Measurements from ENCODE around the gene ARHGEF40. TPM values are rescaled to one million over a fixed set of nuclear protein-coding genes. Genes with fewer than 3 reads are reported as not detected.

Gene ARHGEF40
- total RNA-seq, 3 donors from 2014 or later (not counting 1 experiment from before 2014, with no cell fraction given), result 4.4 to 6.9 (median 6.0) TPM

GRCh38 chr14:21075719-21076437 is 5.8 kb downstream of the ARHGEF40 start:
- peaks cover 24% of the 10 kb centered on the region in 2 donors for H3K27me3 Mint-ChIP-seq (ENCODE audit: low read depth in 2 of 2)
- ATAC-seq (no peak), DNase-seq (no peak)
- WGBS (ENCODE audit: insufficient coverage), result 93% methylated on average over 9 of the region's 9 CpGs
- H3K4me1 Mint-ChIP-seq, result peaks cover 11 to 17% of the 10 kb centered on the region in 2 donors
- no peaks in the 10 kb centered on the region for H3K9me3 Mint-ChIP-seq
- H3K9me3 ChIP-seq (ENCODE audit: control insufficient read depth, insufficient read depth, low read length), result no peaks in the 10 kb centered on the region
- H3K27ac Mint-ChIP-seq, result no peak overlapping the region
- H3K36me3 Mint-ChIP-seq, result no peaks in the 10 kb centered on the region
- no peaks in the 10 kb centered on the region for H3K36me3 ChIP-seq (ENCODE audit: control insufficient read depth, insufficient read depth, low read length)
- H3K27ac ChIP-seq (ENCODE audit: low read length), result no peak overlapping the region
- peaks cover 15% of the 10 kb centered on the region for H3K27me3 ChIP-seq (ENCODE audit: control insufficient read depth, insufficient read depth, low read length)
- TF ChIP-seq CTCF (IDR thresholded peaks at IDR 0.05), result no peak
- no peak overlapping the region for H3K4me3 ChIP-seq (ENCODE audit: low read length)
- H3K4me1 ChIP-seq (ENCODE audit: control insufficient read depth, insufficient read depth, low read length), result peaks cover 21% of the 10 kb centered on the region
- H3K4me3 Mint-ChIP-seq, result no peak overlapping the region
- intact Hi-C loops (cut with micrococcal nuclease), result no loop called here

DNA sequence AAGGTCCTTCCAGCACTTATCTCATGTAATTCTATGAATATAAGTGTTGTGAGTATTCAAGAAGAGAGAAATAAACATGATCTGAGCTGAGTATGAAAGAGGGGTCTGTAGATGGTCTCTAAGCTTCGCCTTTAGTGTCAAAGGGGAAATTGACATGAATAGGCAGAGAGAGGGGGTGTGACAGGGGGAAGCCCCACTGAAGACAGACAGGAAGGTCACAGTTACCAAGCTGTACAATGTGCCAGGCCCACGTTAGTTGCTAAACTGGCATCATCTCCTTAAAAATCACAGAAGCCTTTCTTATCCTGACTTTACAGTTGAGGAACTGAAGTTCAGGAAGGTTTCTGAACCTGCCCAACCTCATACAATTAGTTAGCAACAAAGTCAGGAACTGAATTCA is 7.6 kb downstream of the ARHGEF40 start:
- peaks cover 9 to 12% of the 10 kb centered on the region in 2 donors for H3K27me3 Mint-ChIP-seq (ENCODE audit: low read depth in 2 of 2)
- no peaks in the 10 kb centered on the region for H3K36me3 ChIP-seq (ENCODE audit: control insufficient read depth, insufficient read depth, low read length)
- WGBS (ENCODE audit: insufficient coverage), result 42% methylated on average over 2 of the region's 2 CpGs

GRCh38 chr14:21078287-21078686 is 8.2 kb downstream of the ARHGEF40 start:
- H3K36me3 ChIP-seq (ENCODE audit: control insufficient read depth, insufficient read depth, low read length), result no peaks in the 10 kb centered on the region
- 88% methylated on average over 5 of the region's 5 CpGs for WGBS (ENCODE audit: insufficient coverage)
- H3K27ac Mint-ChIP-seq, result no peak overlapping the region

More for the DNA sequence above, 7.6 kb downstream of the ARHGEF40 start:
- Histone ChIP-seq H3K4me3 (ENCODE audit: low read length) (no peak overlapping the region), H3K27ac (ENCODE audit: low read length) (no peak overlapping the region), H3K4me1 (ENCODE audit: control insufficient read depth, insufficient read depth, low read length) (peaks cover 3% of the 10 kb centered on the region), H3K9me3 (ENCODE audit: control insufficient read depth, insufficient read depth, low read length) (no peaks in the 10 kb centered on the region), H3K27me3 (ENCODE audit: control insufficient read depth, insufficient read depth, low read length) (peaks cover 2% of the 10 kb centered on the region)
- TF ChIP-seq CTCF (IDR thresholded peaks at IDR 0.05), result no peak
- no peaks in the 10 kb centered on the region for H3K9me3 Mint-ChIP-seq
- H3K4me1 Mint-ChIP-seq, result no peaks in the 10 kb centered on the region
- ATAC-seq, result no peak
- no peak overlapping the region for H3K27ac Mint-ChIP-seq
- DNase-seq, result no peak
- H3K4me3 Mint-ChIP-seq, result no peak overlapping the region
- intact Hi-C loops (cut with micrococcal nuclease), result no loop called here
- H3K36me3 Mint-ChIP-seq, result no peaks in the 10 kb centered on the region

More at GRCh38 chr14:21078287-21078686, 8.2 kb downstream of the ARHGEF40 start:
- H3K4me3 ChIP-seq (ENCODE audit: low read length), result no peak overlapping the region
- Mint-ChIP-seq H3K4me1 (no peaks in the 10 kb centered on the region), H3K4me3 (no peak overlapping the region), H3K9me3 (no peaks in the 10 kb centered on the region), H3K27me3 (ENCODE audit: low read depth in 2 of 2) (peaks cover 6 to 7% of the 10 kb centered on the region in 2 donors), H3K36me3 (no peaks in the 10 kb centered on the region)
- no peak overlapping the region for H3K27ac ChIP-seq (ENCODE audit: low read length)
- H3K9me3 ChIP-seq (ENCODE audit: control insufficient read depth, insufficient read depth, low read length), result no peaks in the 10 kb centered on the region
- intact Hi-C loops (cut with micrococcal nuclease), result no loop called here
- no peak for TF ChIP-seq CTCF (IDR thresholded peaks at IDR 0.05)
- ATAC-seq (no peak), DNase-seq (no peak)
- peaks cover 2% of the 10 kb centered on the region for H3K27me3 ChIP-seq (ENCODE audit: control insufficient read depth, insufficient read depth, low read length)
- no peaks in the 10 kb centered on the region for H3K4me1 ChIP-seq (ENCODE audit: control insufficient read depth, insufficient read depth, low read length)
